Measurements from ENCODE around the gene SEMA4F. TPM values are rescaled to one million over a fixed set of nuclear protein-coding genes. Genes with fewer than 3 reads are reported as not detected.

The SEMA4F gene
- polyA plus RNA-seq, 1 donor (not counting 4 experiments of a cell fraction or from before 2014, with no cell fraction given): 8.0 TPM

- H3K79me2 ChIP-seq (ENCODE audit: control insufficient read depth, insufficient read depth, low read length): no peaks in the 10 kb centered on the region
- H3K4me1 ChIP-seq (ENCODE audit: control insufficient read depth, extremely low read depth, insufficient read depth, low read length): peaks cover 18% of the 10 kb centered on the region
- H4K20me1 ChIP-seq (ENCODE audit: control insufficient read depth, extremely low read depth, insufficient read depth, low read length): no peaks in the 10 kb centered on the region
- no peak overlapping the region for H3K9ac ChIP-seq (ENCODE audit: control insufficient read depth, extremely low read depth, insufficient read depth, low read length)
- no peak overlapping the region for H3K4me2 ChIP-seq (ENCODE audit: control insufficient read depth, extremely low read depth, insufficient read depth, low read depth, low read length)
- H3K9me3 ChIP-seq (ENCODE audit: control insufficient read depth, low read depth, low read length): no peaks in the 10 kb centered on the region
- no peak overlapping the region for H2AFZ ChIP-seq (ENCODE audit: control insufficient read depth, low read length)
- no peak overlapping the region for H3K4me3 ChIP-seq (ENCODE audit: control insufficient read depth in 2 of 3, extremely low read depth in 1 of 3, insufficient read depth in 2 of 3, low read depth in 1 of 3, low read length in 3 of 3)
- no peaks in the 10 kb centered on the region for H3K36me3 ChIP-seq (ENCODE audit: control insufficient read depth in 2 of 2, extremely low read depth in 1 of 2, insufficient read depth in 2 of 2, low read length in 2 of 2)
- TF ChIP-seq CTCF (optimal IDR thresholded peaks at IDR 0.05 in 1 of 3, IDR thresholded peaks at IDR 0.05 in 1 of 3, conservative IDR thresholded peaks at IDR 0.05 in 1 of 3; ENCODE audit: extremely low read depth in 1 of 3, insufficient read depth in 2 of 3, low read length in 3 of 3) (no peak), EZH2 (IDR thresholded peaks at IDR 0.05; ENCODE audit: low read length) (no peak)
- no peaks in the 10 kb centered on the region for H3K9me1 ChIP-seq (ENCODE audit: control insufficient read depth, extremely low read depth, insufficient read depth, low read length)
- no peak for FAIRE-seq
- no peak overlapping the region for H3K27ac ChIP-seq (ENCODE audit: control insufficient read depth, insufficient read depth, low read length)
- dilution Hi-C loops (cut with MboI; ENCODE audit: extremely low pct_ligation_motif_present, low sequenced_read_pairs): no loop called here
- DNase-seq (ENCODE audit: low read depth, low spot score): no peak
- no peaks in the 10 kb centered on the region for H3K27me3 ChIP-seq (ENCODE audit: control insufficient read depth, extremely low read depth, insufficient read depth, low read length)
Observed at GRCh38 chr2:74708296-74708695, 54.2 kb downstream of the SEMA4F start.

- Histone ChIP-seq H3K27ac (ENCODE audit: control insufficient read depth, insufficient read depth, low read length) (no peak overlapping the region), H3K4me2 (ENCODE audit: control insufficient read depth, extremely low read depth, insufficient read depth, low read depth, low read length) (no peak overlapping the region), H3K4me1 (ENCODE audit: control insufficient read depth, extremely low read depth, insufficient read depth, low read length) (peaks cover 18% of the 10 kb centered on the region), H3K79me2 (ENCODE audit: control insufficient read depth, insufficient read depth, low read length) (no peaks in the 10 kb centered on the region), H3K9me1 (ENCODE audit: control insufficient read depth, extremely low read depth, insufficient read depth, low read length) (no peaks in the 10 kb centered on the region), H3K27me3 (ENCODE audit: control insufficient read depth, extremely low read depth, insufficient read depth, low read length) (no peaks in the 10 kb centered on the region), H3K9ac (ENCODE audit: control insufficient read depth, extremely low read depth, insufficient read depth, low read length) (no peak overlapping the region), H3K9me3 (ENCODE audit: control insufficient read depth, low read depth, low read length) (no peaks in the 10 kb centered on the region), H2AFZ (ENCODE audit: control insufficient read depth, low read length) (no peak overlapping the region), H3K4me3 (ENCODE audit: control insufficient read depth in 2 of 3, extremely low read depth in 1 of 3, insufficient read depth in 2 of 3, low read depth in 1 of 3, low read length in 3 of 3) (no peak overlapping the region), H3K36me3 (ENCODE audit: control insufficient read depth in 2 of 2, extremely low read depth in 1 of 2, insufficient read depth in 2 of 2, low read length in 2 of 2) (no peaks in the 10 kb centered on the region), H4K20me1 (ENCODE audit: control insufficient read depth, extremely low read depth, insufficient read depth, low read length) (no peaks in the 10 kb centered on the region)
- TF ChIP-seq CTCF (optimal IDR thresholded peaks at IDR 0.05 in 1 of 3, IDR thresholded peaks at IDR 0.05 in 1 of 3, conservative IDR thresholded peaks at IDR 0.05 in 1 of 3; ENCODE audit: extremely low read depth in 1 of 3, insufficient read depth in 2 of 3, low read length in 3 of 3) (no peak), EZH2 (IDR thresholded peaks at IDR 0.05; ENCODE audit: low read length) (no peak)
- dilution Hi-C loops (cut with MboI; ENCODE audit: extremely low pct_ligation_motif_present, low sequenced_read_pairs): no loop called here
- no peak for DNase-seq (ENCODE audit: low read depth, low spot score)
- FAIRE-seq: no peak
Observed at GRCh38 chr2:74708883-74709282, 54.8 kb downstream of the SEMA4F start.

Data from keratinocyte (primary cell).